Measurements from ENCODE around the gene SCUBE1.

SCUBE1 gene

DNA sequence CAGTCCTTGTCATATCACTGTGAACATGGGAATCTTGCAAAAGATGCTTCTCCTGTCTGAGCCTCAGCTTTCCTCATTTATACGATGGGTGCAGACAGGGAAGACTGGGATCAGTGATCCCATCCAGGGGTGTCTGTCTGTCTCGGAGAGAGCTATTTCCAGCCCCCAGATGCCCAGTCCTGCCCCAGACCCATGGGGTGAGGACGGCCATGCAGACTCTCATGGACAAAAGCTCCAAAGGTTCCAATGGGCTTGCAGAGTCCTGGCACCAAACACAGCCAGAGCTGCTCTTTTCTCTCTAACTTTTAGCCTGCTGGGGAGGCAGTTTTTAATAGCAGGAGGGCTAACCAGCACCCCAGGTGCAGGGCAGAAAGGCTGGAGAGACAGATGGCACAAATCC lies 5.2 kb downstream of the SCUBE1 start:
- Histone ChIP-seq H3K36me3 (ENCODE audit: insufficient read depth, low read length) (no peaks in the 10 kb centered on the region), H3K27ac (no peak overlapping the region), H3K9me3 (ENCODE audit: low read depth, low read length) (no peaks in the 10 kb centered on the region), H3K9ac (ENCODE audit: insufficient read length) (no peak overlapping the region), H3K4me3 (no peak overlapping the region)
- TF ChIP-seq EZH2 (IDR thresholded peaks at IDR 0.05) (no peak), POLR2AphosphoS5 (IDR thresholded peaks at IDR 0.05; ENCODE audit: borderline replicate concordance, low read depth, low read length) (no peak), FOXP2 (optimal IDR thresholded peaks at IDR 0.05; ENCODE audit: control extremely low read depth, extremely low read length, insufficient read depth) (no peak)
- no peak for DNase-seq (ENCODE audit: low read depth, low spot score)

DNA sequence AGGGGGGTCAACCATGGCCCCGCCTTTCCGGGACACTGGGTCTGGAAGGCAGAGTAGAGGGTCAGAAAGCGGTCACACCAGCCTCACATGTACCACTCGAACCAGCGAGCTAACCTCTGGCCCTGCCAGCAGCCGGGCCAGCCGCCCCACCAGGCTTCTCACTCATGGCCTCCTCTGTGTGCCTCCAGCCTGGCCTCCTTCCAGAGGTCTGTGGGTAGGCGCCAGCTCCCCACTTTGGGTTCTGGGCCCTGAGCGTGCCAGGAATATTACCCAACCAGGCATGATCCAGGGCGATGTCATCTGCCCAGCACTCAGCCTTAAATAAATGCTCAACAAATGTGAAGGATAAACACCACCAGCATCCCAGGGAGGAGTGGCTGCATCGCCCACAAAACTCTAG lies 5.8 kb downstream of the SCUBE1 start:
- no peak for DNase-seq (ENCODE audit: low read depth, low spot score)
- Histone ChIP-seq H3K36me3 (ENCODE audit: insufficient read depth, low read length) (no peaks in the 10 kb centered on the region), H3K4me3 (no peak overlapping the region), H3K9ac (ENCODE audit: insufficient read length) (no peak overlapping the region), H3K9me3 (ENCODE audit: low read depth, low read length) (no peaks in the 10 kb centered on the region), H3K27ac (no peak overlapping the region)
- no peak for TF ChIP-seq EZH2 (IDR thresholded peaks at IDR 0.05)
- TF ChIP-seq POLR2AphosphoS5 (IDR thresholded peaks at IDR 0.05; ENCODE audit: borderline replicate concordance, low read depth, low read length): no peak
- TF ChIP-seq FOXP2 (optimal IDR thresholded peaks at IDR 0.05; ENCODE audit: control extremely low read depth, extremely low read length, insufficient read depth): no peak

GRCh38 chr22:43334378-43334777 lies 8.8 kb downstream of the SCUBE1 start:
- H3K36me3 ChIP-seq (ENCODE audit: insufficient read depth, low read length): no peaks in the 10 kb centered on the region
- no peak overlapping the region for H3K4me3 ChIP-seq
- no peak overlapping the region for H3K9ac ChIP-seq (ENCODE audit: insufficient read length)
- no peak overlapping the region for H3K27ac ChIP-seq
- TF ChIP-seq FOXP2 (optimal IDR thresholded peaks at IDR 0.05; ENCODE audit: control extremely low read depth, extremely low read length, insufficient read depth): no peak
- no peak for TF ChIP-seq POLR2AphosphoS5 (IDR thresholded peaks at IDR 0.05; ENCODE audit: borderline replicate concordance, low read depth, low read length)
- no peak for TF ChIP-seq EZH2 (IDR thresholded peaks at IDR 0.05)
- no peak for DNase-seq (ENCODE audit: low read depth, low spot score)
- no peaks in the 10 kb centered on the region for H3K9me3 ChIP-seq (ENCODE audit: low read depth, low read length)

DNA sequence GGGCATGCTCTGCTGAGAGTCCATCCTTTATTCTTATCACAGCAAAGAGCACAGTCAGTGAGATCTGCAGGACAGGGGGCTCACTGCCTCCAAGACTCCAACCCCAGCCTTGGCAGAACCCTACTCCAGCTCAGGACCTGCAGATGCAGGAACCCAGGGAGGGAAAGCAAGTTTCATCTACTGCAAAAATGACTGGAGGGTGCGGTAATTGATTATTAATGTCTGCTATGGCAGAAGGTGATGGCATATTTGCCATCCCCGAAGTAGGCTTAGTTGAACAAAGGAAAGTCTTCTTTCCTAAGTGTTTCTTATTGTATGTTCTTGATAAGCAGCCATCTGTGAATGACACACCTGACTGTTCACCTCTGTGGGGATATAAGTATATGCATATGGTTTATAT lies 9.2 kb downstream of the SCUBE1 start:
- no peaks in the 10 kb centered on the region for H3K36me3 ChIP-seq (ENCODE audit: insufficient read depth, low read length)
- TF ChIP-seq POLR2AphosphoS5 (IDR thresholded peaks at IDR 0.05; ENCODE audit: borderline replicate concordance, low read depth, low read length) (no peak), FOXP2 (optimal IDR thresholded peaks at IDR 0.05; ENCODE audit: control extremely low read depth, extremely low read length, insufficient read depth) (no peak), EZH2 (IDR thresholded peaks at IDR 0.05) (no peak)
- no peak overlapping the region for H3K9ac ChIP-seq (ENCODE audit: insufficient read length)
- H3K4me3 ChIP-seq: no peak overlapping the region
- no peak overlapping the region for H3K27ac ChIP-seq
- H3K9me3 ChIP-seq (ENCODE audit: low read depth, low read length): no peaks in the 10 kb centered on the region
- DNase-seq (ENCODE audit: low read depth, low spot score): no peak

GRCh38 chr22:43333156-43333555 lies 10.0 kb downstream of the SCUBE1 start:
- no peak overlapping the region for H3K4me3 ChIP-seq
- H3K9me3 ChIP-seq (ENCODE audit: low read depth, low read length): no peaks in the 10 kb centered on the region
- no peaks in the 10 kb centered on the region for H3K36me3 ChIP-seq (ENCODE audit: insufficient read depth, low read length)
- TF ChIP-seq EZH2 (IDR thresholded peaks at IDR 0.05) (no peak), POLR2AphosphoS5 (IDR thresholded peaks at IDR 0.05; ENCODE audit: borderline replicate concordance, low read depth, low read length) (no peak), FOXP2 (optimal IDR thresholded peaks at IDR 0.05; ENCODE audit: control extremely low read depth, extremely low read length, insufficient read depth) (no peak)
- no peak overlapping the region for H3K27ac ChIP-seq
- DNase-seq (ENCODE audit: low read depth, low spot score): no peak
- no peak overlapping the region for H3K9ac ChIP-seq (ENCODE audit: insufficient read length)

GRCh38 chr22:43331698-43332097 lies 11.5 kb downstream of the SCUBE1 start:
- TF ChIP-seq FOXP2 (optimal IDR thresholded peaks at IDR 0.05; ENCODE audit: control extremely low read depth, extremely low read length, insufficient read depth) (no peak), EZH2 (IDR thresholded peaks at IDR 0.05) (no peak), POLR2AphosphoS5 (IDR thresholded peaks at IDR 0.05; ENCODE audit: borderline replicate concordance, low read depth, low read length) (no peak)
- H3K9me3 ChIP-seq (ENCODE audit: low read depth, low read length): no peaks in the 10 kb centered on the region
- H3K9ac ChIP-seq (ENCODE audit: insufficient read length): no peak overlapping the region
- no peak overlapping the region for H3K27ac ChIP-seq
- H3K4me3 ChIP-seq: no peak overlapping the region
- DNase-seq (ENCODE audit: low read depth, low spot score): no peak
- no peaks in the 10 kb centered on the region for H3K36me3 ChIP-seq (ENCODE audit: insufficient read depth, low read length)

- no peak for DNase-seq (ENCODE audit: low read depth, low spot score)
- no peaks in the 10 kb centered on the region for H3K36me3 ChIP-seq (ENCODE audit: insufficient read depth, low read length)
- peak overlapping the region; percentile 14; the same call in 1 of the 2 replicates for H3K4me3 ChIP-seq
- H3K27ac ChIP-seq: 0 out of 2 replicates have a peak overlapping the region, but pooled peaks have one; percentile 21
- TF ChIP-seq POLR2AphosphoS5 (IDR thresholded peaks at IDR 0.05; ENCODE audit: borderline replicate concordance, low read depth, low read length) (no peak), FOXP2 (optimal IDR thresholded peaks at IDR 0.05; ENCODE audit: control extremely low read depth, extremely low read length, insufficient read depth) (no peak), EZH2 (IDR thresholded peaks at IDR 0.05) (no peak)
- H3K9ac ChIP-seq (ENCODE audit: insufficient read length): no peak overlapping the region
- H3K9me3 ChIP-seq (ENCODE audit: low read depth, low read length): no peaks in the 10 kb centered on the region
Measured at GRCh38 chr22:43331069-43331451, 12.1 kb downstream of the SCUBE1 start.

DNA sequence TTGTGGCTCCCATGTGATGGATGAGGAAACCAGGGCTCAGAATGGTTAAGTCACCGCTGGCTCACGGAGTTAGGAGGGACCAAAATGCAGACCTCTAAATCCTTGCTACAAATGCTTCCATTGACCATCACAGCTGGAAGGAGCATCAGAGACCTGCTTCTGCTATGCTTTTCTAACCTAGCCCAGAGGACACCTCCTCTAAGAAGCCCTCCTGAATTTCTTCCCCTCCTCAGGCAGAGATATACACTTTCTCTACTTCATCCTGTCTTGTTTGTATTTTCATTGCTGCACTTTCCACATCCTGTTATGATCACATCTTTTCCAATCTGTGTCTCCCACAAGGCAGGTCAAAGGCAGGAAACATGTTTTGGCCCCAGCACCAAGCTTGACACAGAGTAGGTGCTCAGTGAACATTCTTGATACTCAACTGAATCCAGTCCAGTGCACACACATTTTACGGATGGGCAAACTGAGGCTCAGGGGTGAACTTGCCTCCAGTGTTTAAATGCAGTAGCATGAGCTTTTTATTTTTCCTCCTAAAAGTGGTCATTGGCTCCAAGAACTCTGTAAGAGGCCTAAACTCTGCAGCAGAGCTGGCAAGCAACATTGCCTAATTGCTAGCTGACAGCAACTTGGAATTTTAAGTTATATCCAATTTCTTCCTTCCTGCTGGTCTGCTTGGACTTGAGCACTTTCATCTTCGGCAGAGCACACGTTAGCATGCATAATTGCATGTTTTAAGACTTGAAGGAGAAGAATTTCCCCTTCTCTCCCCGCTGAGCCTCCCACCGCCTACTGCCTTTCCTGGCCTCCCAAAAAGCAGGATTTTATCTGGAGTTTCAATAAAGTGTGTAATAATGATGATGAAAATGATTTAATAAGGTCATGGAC lies 12.7 kb downstream of the SCUBE1 start:
- Histone ChIP-seq H3K36me3 (ENCODE audit: insufficient read depth, low read length) (no peaks in the 10 kb centered on the region), H3K9me3 (ENCODE audit: low read depth, low read length) (no peaks in the 10 kb centered on the region), H3K9ac (ENCODE audit: insufficient read length) (no peak overlapping the region), H3K27ac (0 out of 2 replicates have a peak overlapping the region, but pooled peaks have one; percentile 21), H3K4me3 (peak overlapping the region; percentile 14; the same call in 1 of the 2 replicates)
- DNase-seq (ENCODE audit: low read depth, low spot score): no peak
- TF ChIP-seq POLR2AphosphoS5 (IDR thresholded peaks at IDR 0.05; ENCODE audit: borderline replicate concordance, low read depth, low read length) (no peak), EZH2 (IDR thresholded peaks at IDR 0.05) (no peak), FOXP2 (optimal IDR thresholded peaks at IDR 0.05; ENCODE audit: control extremely low read depth, extremely low read length, insufficient read depth) (no peak)
